Epithelial cell of esophagus (primary cell): ENCODE results near the gene USH1C.

Experiments
- DNase-seq: peaks from one replicate; pipeline ENCODE4 v3.0.0; 2010; ENCODE audit warnings: low read depth
- H3K4me3 ChIP-seq: 2 replicates; pipeline ENCODE4 v1.5.1; 2011; ENCODE audit warnings: mild to moderate bottlenecking, low read length, control low read depth
- TF ChIP-seq, protein P1 (sequence below): IDR thresholded peaks from 2 replicates; pipeline ENCODE4 v1.5.1; 2011; ENCODE audit warnings: low read depth, mild to moderate bottlenecking, low read length, control low read depth, inconsistent platforms; ENCODE audit not compliant: insufficient read depth; ENCODE audit errors: missing control alignments

Gene USH1C

DNA sequence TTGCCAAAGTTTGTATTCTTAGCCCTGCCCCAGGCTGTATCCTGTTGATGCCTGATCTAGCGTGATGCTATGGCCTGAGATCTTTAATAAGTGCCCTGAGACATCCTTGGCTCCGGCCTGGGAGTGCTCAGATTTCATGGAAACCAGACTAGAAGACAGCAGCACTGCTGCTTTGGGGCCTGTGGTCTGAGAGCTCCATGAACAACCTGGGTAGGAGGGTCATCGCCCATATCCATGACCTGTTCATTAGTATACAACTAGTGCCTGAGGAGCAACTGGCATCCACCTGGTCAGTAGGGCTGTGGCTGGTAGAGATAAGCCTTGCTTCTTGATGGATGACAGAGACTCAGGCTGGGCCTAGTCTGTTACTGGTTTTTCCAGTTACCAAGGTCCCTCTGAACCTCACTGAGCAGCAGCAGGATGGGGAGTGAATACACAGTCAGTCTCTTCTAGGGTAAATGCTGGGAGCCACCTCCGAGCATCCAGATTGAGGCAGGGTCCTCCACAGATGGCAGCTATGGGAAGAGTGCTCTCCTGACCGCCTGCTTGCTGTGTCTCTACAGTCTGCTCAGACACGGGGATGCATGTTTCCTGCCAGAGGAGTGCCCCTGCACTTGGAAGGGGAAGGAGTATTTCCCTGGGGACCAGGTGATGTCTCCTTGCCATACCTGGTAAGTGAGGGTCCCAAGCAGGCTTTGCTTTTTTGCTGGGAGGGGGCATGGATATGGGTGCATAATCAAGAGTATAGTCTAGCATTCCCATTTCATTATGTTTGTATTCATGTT lies 41.9 kb upstream of the USH1C start:
- H3K4me3 ChIP-seq, result no peak overlapping the region
- TF ChIP-seq, protein P1, sequence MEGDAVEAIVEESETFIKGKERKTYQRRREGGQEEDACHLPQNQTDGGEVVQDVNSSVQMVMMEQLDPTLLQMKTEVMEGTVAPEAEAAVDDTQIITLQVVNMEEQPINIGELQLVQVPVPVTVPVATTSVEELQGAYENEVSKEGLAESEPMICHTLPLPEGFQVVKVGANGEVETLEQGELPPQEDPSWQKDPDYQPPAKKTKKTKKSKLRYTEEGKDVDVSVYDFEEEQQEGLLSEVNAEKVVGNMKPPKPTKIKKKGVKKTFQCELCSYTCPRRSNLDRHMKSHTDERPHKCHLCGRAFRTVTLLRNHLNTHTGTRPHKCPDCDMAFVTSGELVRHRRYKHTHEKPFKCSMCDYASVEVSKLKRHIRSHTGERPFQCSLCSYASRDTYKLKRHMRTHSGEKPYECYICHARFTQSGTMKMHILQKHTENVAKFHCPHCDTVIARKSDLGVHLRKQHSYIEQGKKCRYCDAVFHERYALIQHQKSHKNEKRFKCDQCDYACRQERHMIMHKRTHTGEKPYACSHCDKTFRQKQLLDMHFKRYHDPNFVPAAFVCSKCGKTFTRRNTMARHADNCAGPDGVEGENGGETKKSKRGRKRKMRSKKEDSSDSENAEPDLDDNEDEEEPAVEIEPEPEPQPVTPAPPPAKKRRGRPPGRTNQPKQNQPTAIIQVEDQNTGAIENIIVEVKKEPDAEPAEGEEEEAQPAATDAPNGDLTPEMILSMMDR, result no peak
- DNase-seq, result peak; percentile 10

DNA sequence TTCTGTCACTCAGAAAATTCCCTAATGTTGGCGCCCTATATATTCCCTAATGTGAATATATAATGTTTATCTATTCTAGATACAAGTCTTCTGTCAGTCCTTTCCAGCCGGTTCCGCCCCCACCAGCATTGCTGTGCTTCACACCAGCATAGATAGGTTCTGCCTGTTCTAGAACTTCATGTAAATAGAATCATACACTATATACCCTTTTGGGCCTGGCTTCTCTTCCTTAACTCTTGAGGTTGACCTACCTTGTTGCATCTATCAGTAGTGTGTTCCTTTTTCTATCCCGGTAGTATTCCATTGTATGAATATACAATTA lies 37.5 kb upstream of the USH1C start:
- DNase-seq, result no peak
- TF ChIP-seq, protein P1, result no peak
- no peak overlapping the region for H3K4me3 ChIP-seq

DNA sequence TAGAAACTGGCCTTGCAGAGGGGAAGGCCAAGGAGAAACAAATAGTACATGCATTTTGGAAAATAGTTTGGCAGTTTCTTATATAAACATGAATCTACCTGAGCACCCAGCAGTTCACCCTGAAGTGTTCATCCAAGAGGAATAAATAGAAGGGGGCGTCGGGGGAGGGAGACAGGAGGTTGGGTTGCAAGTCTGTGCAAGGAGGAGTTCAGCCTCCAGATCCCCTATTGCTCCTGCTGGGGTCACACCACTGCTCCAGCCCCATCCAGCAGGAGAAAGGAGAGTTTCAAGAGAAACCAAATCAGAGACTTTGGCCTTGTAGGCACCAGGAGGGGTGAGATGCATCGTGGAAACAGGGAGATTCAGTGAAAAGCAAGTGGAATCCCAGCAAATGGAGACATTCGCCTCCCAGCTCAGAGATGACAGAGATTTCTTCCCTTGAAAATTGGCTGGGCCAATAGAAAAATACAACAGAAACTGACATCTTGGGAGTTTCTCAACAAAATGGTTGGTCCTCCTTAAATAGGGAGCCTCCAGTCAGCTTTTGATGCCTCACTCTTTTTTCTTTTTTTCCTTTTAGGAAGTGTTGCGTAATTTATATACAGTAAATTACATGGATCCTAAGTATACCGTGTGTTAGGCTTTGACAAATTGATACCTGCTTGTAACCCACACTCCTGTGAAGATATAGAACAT lies 37.0 kb upstream of the USH1C start:
- DNase-seq, result no peak
- no peak overlapping the region for H3K4me3 ChIP-seq
- TF ChIP-seq, protein P1, result no peak

DNA sequence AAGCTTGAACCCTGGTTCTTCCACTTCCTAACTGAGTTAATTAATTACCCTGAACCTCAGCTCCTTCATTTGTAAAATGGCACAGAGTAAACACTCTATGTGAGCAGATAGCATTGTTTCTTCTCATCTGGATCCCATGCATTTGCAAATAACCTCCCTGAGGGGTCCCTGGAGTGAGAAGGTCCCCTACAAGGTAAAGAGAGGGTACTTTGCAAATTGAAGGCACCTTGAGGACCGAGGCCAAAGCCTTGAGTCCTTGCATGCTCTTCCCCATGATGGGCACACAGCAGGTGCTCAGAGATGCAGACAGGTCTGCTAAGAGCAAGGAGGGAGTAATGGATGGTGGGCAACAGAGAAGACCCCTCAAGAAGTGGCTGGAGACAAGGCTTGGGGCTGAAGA lies 36.1 kb upstream of the USH1C start:
- DNase-seq, result no peak
- TF ChIP-seq, protein P1, result no peak
- no peak overlapping the region for H3K4me3 ChIP-seq

DNA sequence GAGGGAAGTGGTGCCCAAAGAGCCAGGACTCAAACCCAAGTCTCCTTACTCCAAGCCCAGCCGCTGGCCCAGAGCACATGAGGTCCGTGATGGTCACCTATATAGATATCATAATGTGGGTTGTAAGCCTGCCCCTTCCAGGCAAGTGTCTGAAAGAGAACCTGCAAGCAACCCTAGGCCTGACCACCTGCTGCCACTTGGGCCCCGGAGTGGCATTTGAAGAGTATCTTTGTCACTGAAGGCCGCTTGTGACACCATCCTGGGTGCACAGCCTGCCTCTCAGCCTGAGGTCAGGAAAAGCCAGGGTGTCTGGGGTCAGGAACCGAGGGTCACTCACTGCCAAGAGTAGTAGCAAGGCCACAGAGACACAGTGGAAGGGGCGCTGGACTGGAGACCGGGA lies 35.2 kb upstream of the USH1C start:
- TF ChIP-seq, protein P1, result no peak
- DNase-seq, result no peak
- no peak overlapping the region for H3K4me3 ChIP-seq

DNA sequence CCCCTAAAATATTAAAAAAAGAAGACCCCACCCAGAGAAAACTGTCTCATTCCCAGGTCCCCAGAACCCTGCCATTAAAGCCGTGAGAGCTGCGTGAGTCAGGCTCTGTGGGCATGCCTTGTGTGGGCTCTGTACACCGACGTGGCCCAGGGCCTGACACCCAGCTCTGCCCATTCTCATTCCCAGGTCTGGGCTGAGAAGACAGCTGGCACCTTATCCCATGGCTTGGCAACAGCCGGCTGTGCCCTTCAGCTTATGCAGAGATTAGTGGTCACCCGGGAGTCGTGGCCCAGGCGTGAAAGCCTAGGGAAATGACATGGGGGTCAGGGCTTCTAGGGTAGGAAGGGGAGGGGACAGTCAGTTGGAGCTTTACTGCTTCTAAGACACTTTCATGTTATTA lies 34.7 kb upstream of the USH1C start:
- no peak for DNase-seq
- TF ChIP-seq, protein P1, result no peak
- H3K4me3 ChIP-seq, result no peak overlapping the region
